Activated CD4-positive, alpha-beta memory T cell treated with anti-CD3 and anti-CD28 coated beads, Interleukin-2, amount 10 ng/mL, durations not matched to agents 7 days and 5 days (primary cell): ENCODE measurements around the gene MYF6. TPM values are rescaled to one million over a fixed set of nuclear protein-coding genes. Genes with fewer than 3 reads are reported as not detected.

ENCODE experiments used
- CTCF ChIA-PET: fragments of 350-600 bp; sonication (Branson Sonifier 250); formaldehyde crosslinking; loops from one replicate; lab custom pipeline; 2021; ENCODE audit warnings: antibody characterized with exemption, inconsistent platforms; lab: Charles Lee
- POLR2A ChIA-PET: fragments of 350-600 bp; sonication (Branson Sonifier 250); formaldehyde crosslinking; loops from one replicate; lab custom pipeline; 2021; ENCODE audit warnings: antibody characterized with exemption; lab: Charles Lee
- DNase-seq: peaks from one replicate; pipeline ENCODE4 v3.0.0-alpha.2; 2020
- H3K27ac Mint-ChIP-seq: one replicate; pipeline ENCODE4 v1.8.0; 2021; ENCODE audit warnings: mild to moderate bottlenecking, mixed read lengths
- H3K27me3 Mint-ChIP-seq: one replicate; pipeline ENCODE4 v1.8.0; 2021; ENCODE audit warnings: mixed read lengths
- H3K36me3 Mint-ChIP-seq: one replicate; pipeline ENCODE4 v1.8.0; 2021; ENCODE audit warnings: low read depth, mixed read lengths
- H3K4me1 Mint-ChIP-seq: one replicate; pipeline ENCODE4 v1.8.0; 2021; ENCODE audit warnings: mixed read lengths
- H3K4me3 Mint-ChIP-seq: one replicate; pipeline ENCODE4 v1.8.0; 2021; ENCODE audit warnings: mild to moderate bottlenecking, mixed read lengths
- H3K9me3 Mint-ChIP-seq: one replicate; pipeline ENCODE4 v1.8.0; 2021; ENCODE audit warnings: mixed read lengths
- total RNA-seq, 2 experiments: library from RNA; stranded (reverse); gene quantifications; one replicate each; pipeline ENCODE4 v1.2.3, GENCODE V29; 2021

MYF6 gene
- total RNA-seq, 2 experiments from 2014 or later: not detected

GRCh38 chr12:80749456-80749855, 42.0 kb downstream of the MYF6 start:
- DNase-seq: no peak
- Mint-ChIP-seq H3K27me3 (no peaks in the 10 kb centered on the region), H3K27ac (no peak overlapping the region), H3K36me3 (no peaks in the 10 kb centered on the region), H3K9me3 (peaks cover 3% of the 10 kb centered on the region), H3K4me3 (no peak overlapping the region), H3K4me1 (no peaks in the 10 kb centered on the region)
- CTCF ChIA-PET: no interaction called here
- POLR2A ChIA-PET: no interaction called here

- CTCF ChIA-PET: no interaction called here
- no peak overlapping the region for H3K27ac Mint-ChIP-seq
- no peaks in the 10 kb centered on the region for H3K9me3 Mint-ChIP-seq
- no peak for DNase-seq
- no peaks in the 10 kb centered on the region for H3K27me3 Mint-ChIP-seq
- POLR2A ChIA-PET: no interaction called here
- no peaks in the 10 kb centered on the region for H3K36me3 Mint-ChIP-seq
- no peaks in the 10 kb centered on the region for H3K4me1 Mint-ChIP-seq
- H3K4me3 Mint-ChIP-seq: no peak overlapping the region
Observed at GRCh38 chr12:80752464-80752863, 45.0 kb downstream of the MYF6 start.

- POLR2A ChIA-PET: no interaction called here
- Mint-ChIP-seq H3K27ac (no peak overlapping the region), H3K9me3 (no peaks in the 10 kb centered on the region), H3K36me3 (no peaks in the 10 kb centered on the region), H3K27me3 (no peaks in the 10 kb centered on the region), H3K4me3 (no peak overlapping the region), H3K4me1 (no peaks in the 10 kb centered on the region)
- DNase-seq: no peak
- CTCF ChIA-PET: no interaction called here
Observed at GRCh38 chr12:80754274-80754673, 46.8 kb downstream of the MYF6 start.

- Mint-ChIP-seq H3K4me1 (no peaks in the 10 kb centered on the region), H3K9me3 (no peaks in the 10 kb centered on the region), H3K27me3 (no peaks in the 10 kb centered on the region), H3K27ac (no peak overlapping the region), H3K36me3 (no peaks in the 10 kb centered on the region), H3K4me3 (no peak overlapping the region)
- POLR2A ChIA-PET: no interaction called here
- DNase-seq: no peak
- CTCF ChIA-PET: no interaction called here
Observed at GRCh38 chr12:80756875-80757274, 49.4 kb downstream of the MYF6 start.

Other genes starting within 250 kb of the MYF6 start
- not detected for gene MYF5, start 9.3 kb downstream of the MYF6 start, total RNA-seq
- not detected for gene LIN7A, start 230.3 kb downstream of the MYF6 start, total RNA-seq